ENCODE data around the gene LARP6.

Gene LARP6

GRCh38 chr15:70793694-70794093 is 60.3 kb downstream of the LARP6 start:
- no peak for TF ChIP-seq CTCF (IDR thresholded peaks at IDR 0.05)

DNA sequence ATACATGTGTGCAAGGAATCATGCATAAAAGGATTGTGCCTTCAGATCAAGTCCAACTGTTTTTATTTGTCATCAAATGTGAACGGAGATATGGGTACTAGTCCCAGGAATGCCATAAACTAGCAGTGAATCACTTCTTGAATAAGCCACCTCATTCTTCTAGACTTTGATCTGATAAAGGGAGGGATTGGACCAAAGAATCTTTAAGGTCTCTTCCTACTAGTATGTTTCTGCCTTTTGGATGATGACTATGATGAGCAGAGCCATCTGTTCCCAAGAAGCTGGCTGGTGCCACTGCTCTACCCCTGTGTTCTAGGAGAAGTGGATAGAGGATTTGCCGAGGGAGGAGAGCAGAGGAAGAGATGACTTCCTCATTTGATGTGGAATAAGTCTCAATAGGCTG is 61.8 kb downstream of the LARP6 start:
- no peak for TF ChIP-seq CTCF (IDR thresholded peaks at IDR 0.05)

- TF ChIP-seq CTCF (IDR thresholded peaks at IDR 0.05): no peak
Observed at GRCh38 chr15:70791259-70791658, 62.7 kb downstream of the LARP6 start.

DNA sequence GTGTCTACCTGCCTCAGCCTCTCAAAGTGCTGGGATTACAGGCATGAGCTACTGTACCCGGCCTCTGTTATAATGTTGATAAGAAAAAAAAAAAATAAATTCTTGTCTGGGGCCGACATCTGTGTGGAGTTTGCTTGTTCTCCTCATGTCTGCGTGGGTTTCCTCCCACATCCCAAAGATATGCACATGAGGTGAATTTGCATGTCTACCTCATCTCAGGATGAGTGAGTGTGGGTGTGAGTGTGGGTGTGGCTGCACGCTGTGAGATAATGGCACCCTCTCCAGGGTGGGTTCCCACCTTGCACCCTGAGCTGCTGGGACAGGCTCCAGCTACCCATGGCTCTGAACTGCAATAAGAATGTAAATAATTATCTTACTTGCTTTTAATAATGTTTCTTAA is 64.7 kb downstream of the LARP6 start:
- TF ChIP-seq CTCF (IDR thresholded peaks at IDR 0.05): no peak

DNA sequence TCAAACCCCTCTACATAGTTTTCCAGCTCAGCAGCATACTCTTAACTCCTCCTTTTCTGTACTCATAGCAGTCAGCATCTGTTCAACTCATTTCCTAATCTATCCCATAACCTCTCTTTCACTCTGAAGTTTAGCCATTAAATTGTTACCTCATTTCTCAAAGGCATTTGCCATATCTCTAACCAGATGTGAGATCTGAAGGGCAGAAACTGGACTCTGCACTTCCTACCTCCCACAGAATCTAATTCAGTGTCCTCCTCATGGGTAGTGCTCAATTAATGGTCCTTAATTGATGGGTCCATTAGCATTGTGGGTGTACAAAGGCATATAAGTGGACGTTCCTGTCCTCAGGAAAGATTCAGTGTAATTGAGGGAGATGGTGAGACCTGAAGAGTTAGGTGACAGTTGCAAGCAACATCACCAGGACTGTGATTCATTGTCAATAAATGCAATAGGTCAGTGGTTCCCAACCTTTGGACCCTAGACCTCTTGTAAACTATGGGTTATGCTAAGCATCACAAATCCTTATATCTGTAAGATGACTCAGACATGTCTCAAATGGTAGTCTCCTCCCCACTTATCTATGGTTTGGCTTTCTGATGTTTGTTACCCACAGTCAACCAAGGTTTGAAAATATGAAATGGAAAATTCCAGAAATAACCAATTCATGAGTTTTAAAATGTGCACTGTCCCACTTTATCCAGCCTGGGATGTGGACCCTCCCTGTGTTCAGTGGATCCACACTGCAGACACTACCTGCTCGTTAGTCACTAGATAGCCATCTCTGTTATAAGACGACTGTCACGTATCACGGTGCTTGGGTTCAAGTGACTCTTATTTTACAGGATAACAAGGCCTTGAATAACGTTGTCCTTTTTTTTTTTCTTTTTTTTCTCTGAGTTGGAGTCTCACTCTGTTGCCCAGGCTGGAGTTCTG is 65.6 kb downstream of the LARP6 start:
- no peak for TF ChIP-seq CTCF (IDR thresholded peaks at IDR 0.05)

DNA sequence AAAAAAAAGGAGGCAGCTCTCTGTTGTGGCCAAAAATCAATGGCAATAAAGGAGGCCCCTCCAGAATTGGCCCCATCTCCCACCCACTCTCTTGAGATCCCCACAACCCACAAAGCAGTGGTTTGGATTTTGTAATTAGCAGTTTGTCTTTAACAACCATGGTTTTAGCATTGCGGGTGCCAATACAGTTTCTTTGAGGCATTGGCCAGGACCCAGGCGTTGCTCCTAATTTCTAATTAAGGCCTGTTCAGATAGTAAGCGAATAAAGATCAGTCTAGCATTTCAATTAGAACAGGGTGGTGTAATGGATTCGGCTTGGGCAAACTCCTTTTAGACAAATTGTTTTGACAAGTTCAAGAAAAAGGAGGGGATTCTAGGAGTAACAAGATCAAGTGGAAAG is 67.0 kb downstream of the LARP6 start:
- TF ChIP-seq CTCF (IDR thresholded peaks at IDR 0.05): no peak

DNA sequence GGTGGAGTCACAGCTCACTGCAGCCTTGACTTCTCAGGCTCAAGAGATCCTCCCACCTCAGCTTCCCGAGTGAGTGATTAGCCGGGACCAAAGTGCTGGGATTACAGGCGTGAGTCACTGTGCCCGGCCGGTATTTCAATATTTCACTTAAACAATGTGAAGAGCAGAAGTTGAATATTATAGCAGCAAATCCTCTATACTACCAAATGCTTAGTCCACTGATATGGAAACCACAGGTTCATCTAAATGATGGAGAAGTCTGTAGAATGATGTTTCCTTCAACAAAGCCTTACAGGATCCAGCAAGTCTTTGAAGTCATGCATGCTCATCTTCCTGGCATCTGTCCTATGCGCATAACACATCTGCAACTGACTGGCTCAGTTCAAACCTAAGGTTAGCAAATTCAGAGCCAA is 70.3 kb downstream of the LARP6 start:
- no peak for TF ChIP-seq CTCF (IDR thresholded peaks at IDR 0.05)
